Rectal smooth muscle tissue (tissue), 1 donor: ENCODE measurements around the gene MEGF11.

ENCODE experiments used
- H3K27ac ChIP-seq: one replicate; pipeline ENCODE4 v1.7.0; 2013; ENCODE audit warnings: low read depth, low read length, inconsistent platforms
- H3K27me3 ChIP-seq: one replicate; pipeline ENCODE4 v1.7.0; 2013; ENCODE audit warnings: low read length; ENCODE audit not compliant: control insufficient read depth, insufficient read depth
- H3K36me3 ChIP-seq: one replicate; pipeline ENCODE4 v1.7.0; 2013; ENCODE audit warnings: low read length; ENCODE audit not compliant: control insufficient read depth, insufficient read depth
- H3K4me1 ChIP-seq: one replicate; pipeline ENCODE4 v1.7.0; 2013; ENCODE audit warnings: low read length; ENCODE audit not compliant: control insufficient read depth, insufficient read depth
- H3K4me3 ChIP-seq: one replicate; pipeline ENCODE4 v1.7.0; 2013; ENCODE audit warnings: low read length
- H3K9ac ChIP-seq: one replicate; pipeline ENCODE4 v1.7.0; 2013; ENCODE audit warnings: low read length

Gene MEGF11

GRCh38 chr15:65968511-65968910 is 285.0 kb downstream of the MEGF11 start:
- Histone ChIP-seq H3K27me3 (peaks cover 2% of the 10 kb centered on the region), H3K4me3 (no peak overlapping the region), H3K27ac (no peak overlapping the region), H3K4me1 (no peaks in the 10 kb centered on the region), H3K9ac (no peak overlapping the region), H3K36me3 (no peaks in the 10 kb centered on the region)

- H3K27me3 ChIP-seq, result peaks cover 2% of the 10 kb centered on the region
- H3K36me3 ChIP-seq, result no peaks in the 10 kb centered on the region
- no peaks in the 10 kb centered on the region for H3K4me1 ChIP-seq
- no peak overlapping the region for H3K9ac ChIP-seq
- no peak overlapping the region for H3K27ac ChIP-seq
- H3K4me3 ChIP-seq, result no peak overlapping the region
These were observed 288.6 kb downstream of the MEGF11 start for GRCh38 chr15:65964792-65965433.

- H3K27me3 ChIP-seq, result peaks cover under 1% of the 10 kb centered on the region
- no peaks in the 10 kb centered on the region for H3K4me1 ChIP-seq
- H3K4me3 ChIP-seq, result no peak overlapping the region
- no peak overlapping the region for H3K9ac ChIP-seq
- no peak overlapping the region for H3K27ac ChIP-seq
- H3K36me3 ChIP-seq, result no peaks in the 10 kb centered on the region
These were observed 289.6 kb downstream of the MEGF11 start for GRCh38 chr15:65963911-65964482.

- Histone ChIP-seq H3K27ac (no peak overlapping the region), H3K9ac (no peak overlapping the region), H3K4me3 (no peak overlapping the region), H3K4me1 (no peaks in the 10 kb centered on the region), H3K36me3 (no peaks in the 10 kb centered on the region), H3K27me3 (no peaks in the 10 kb centered on the region)
These were observed 290.2 kb downstream of the MEGF11 start for GRCh38 chr15:65963358-65963757.

- Histone ChIP-seq H3K9ac (no peak overlapping the region), H3K4me1 (no peaks in the 10 kb centered on the region), H3K27me3 (no peaks in the 10 kb centered on the region), H3K36me3 (no peaks in the 10 kb centered on the region), H3K27ac (no peak overlapping the region), H3K4me3 (no peak overlapping the region)
These were observed 291.4 kb downstream of the MEGF11 start for GRCh38 chr15:65962187-65962586.

GRCh38 chr15:65960586-65960985 is 293.0 kb downstream of the MEGF11 start:
- H3K36me3 ChIP-seq, result no peaks in the 10 kb centered on the region
- no peak overlapping the region for H3K27ac ChIP-seq
- H3K4me3 ChIP-seq, result no peak overlapping the region
- H3K4me1 ChIP-seq, result no peaks in the 10 kb centered on the region
- H3K27me3 ChIP-seq, result no peaks in the 10 kb centered on the region
- no peak overlapping the region for H3K9ac ChIP-seq

- H3K27me3 ChIP-seq, result no peaks in the 10 kb centered on the region
- no peak overlapping the region for H3K27ac ChIP-seq
- H3K9ac ChIP-seq, result no peak overlapping the region
- H3K4me3 ChIP-seq, result no peak overlapping the region
- no peaks in the 10 kb centered on the region for H3K4me1 ChIP-seq
- no peaks in the 10 kb centered on the region for H3K36me3 ChIP-seq
These were observed 294.7 kb downstream of the MEGF11 start for GRCh38 chr15:65958835-65959234.

- no peaks in the 10 kb centered on the region for H3K27me3 ChIP-seq
- no peak overlapping the region for H3K9ac ChIP-seq
- no peaks in the 10 kb centered on the region for H3K36me3 ChIP-seq
- no peak overlapping the region for H3K27ac ChIP-seq
- H3K4me1 ChIP-seq, result no peaks in the 10 kb centered on the region
- no peak overlapping the region for H3K4me3 ChIP-seq
These were observed 296.1 kb downstream of the MEGF11 start for GRCh38 chr15:65957451-65957850.

- no peaks in the 10 kb centered on the region for H3K4me1 ChIP-seq
- H3K27me3 ChIP-seq, result no peaks in the 10 kb centered on the region
- H3K27ac ChIP-seq, result no peak overlapping the region
- no peaks in the 10 kb centered on the region for H3K36me3 ChIP-seq
- H3K4me3 ChIP-seq, result no peak overlapping the region
- no peak overlapping the region for H3K9ac ChIP-seq
These were observed 296.7 kb downstream of the MEGF11 start for GRCh38 chr15:65956899-65957298.

GRCh38 chr15:65956307-65956706 is 297.2 kb downstream of the MEGF11 start:
- Histone ChIP-seq H3K9ac (no peak overlapping the region), H3K36me3 (no peaks in the 10 kb centered on the region), H3K4me1 (no peaks in the 10 kb centered on the region), H3K4me3 (no peak overlapping the region), H3K27me3 (no peaks in the 10 kb centered on the region), H3K27ac (no peak overlapping the region)

GRCh38 chr15:65954289-65954741 is 299.2 kb downstream of the MEGF11 start:
- H3K4me3 ChIP-seq, result no peak overlapping the region

GRCh38 chr15:65953622-65954021 is 299.9 kb downstream of the MEGF11 start:
- Histone ChIP-seq H3K9ac (no peak overlapping the region), H3K27ac (no peak overlapping the region), H3K4me1 (no peaks in the 10 kb centered on the region), H3K27me3 (no peaks in the 10 kb centered on the region), H3K36me3 (no peaks in the 10 kb centered on the region), H3K4me3 (no peak overlapping the region)

More at GRCh38 chr15:65954289-65954741, 299.2 kb downstream of the MEGF11 start:
- H3K27me3 ChIP-seq, result no peaks in the 10 kb centered on the region
- no peak overlapping the region for H3K27ac ChIP-seq
- no peaks in the 10 kb centered on the region for H3K4me1 ChIP-seq
- no peak overlapping the region for H3K9ac ChIP-seq
- no peaks in the 10 kb centered on the region for H3K36me3 ChIP-seq
